GM12892 (cell line): ENCODE results near the gene NUBPL.

Source experiments
- POLR2A ChIP-seq: IDR thresholded peaks from 2 replicates; pipeline ENCODE4 v1.6.1; 2011; ENCODE audit warnings: low read depth, low read length, control low read depth
- POLR2AphosphoS5 ChIP-seq: IDR thresholded peaks from 2 replicates; pipeline ENCODE4 v1.6.1; 2011; ENCODE audit warnings: low read depth, low read length, control low read depth

- TF ChIP-seq POLR2A (no peak), POLR2AphosphoS5 (no peak)
Observed at GRCh38 chr14:31758941-31759340, 197.7 kb downstream of the NUBPL start.
